Neural progenitor cell (in vitro differentiated cells): ENCODE results near the gene PSMD11. TPM values are rescaled to one million over a fixed set of nuclear protein-coding genes. Genes with fewer than 3 reads are reported as not detected.

Experiments used
- DNase-seq: peaks from one replicate; pipeline ENCODE4 v3.0.0-alpha.2; 2016; ENCODE audit warnings: low spot score
- H2AFZ ChIP-seq: fragments of 200-600 bp; sonication (generic); replicated peaks from 2 replicates; pipeline ENCODE4 v1.6.1; 2016; ENCODE audit warnings: antibody characterized with exemption
- H3F3A ChIP-seq: fragments of 200-600 bp; sonication (generic); 2 replicates; pipeline ENCODE4 v1.6.1; 2016; ENCODE audit warnings: antibody characterized with exemption, low read depth
- H3K27ac ChIP-seq: fragments of 200-600 bp; sonication (generic); 2 replicates; pipeline ENCODE4 v1.5.1; 2016; ENCODE audit warnings: mild to moderate bottlenecking
- H3K27me3 ChIP-seq: fragments of 200-600 bp; sonication (generic); 2 replicates; pipeline ENCODE4 v1.6.1; 2016; ENCODE audit warnings: mild to moderate bottlenecking, moderate library complexity
- H3K36me3 ChIP-seq: fragments of 200-600 bp; sonication (generic); 2 replicates; pipeline ENCODE4 v1.5.1; 2016
- H3K4me1 ChIP-seq: fragments of 200-600 bp; sonication (generic); 2 replicates; pipeline ENCODE4 v1.6.1; 2016; ENCODE audit warnings: mixed run types
- H3K4me2 ChIP-seq: fragments of 200-600 bp; sonication (generic); 2 replicates; pipeline ENCODE4 v1.6.1; 2016
- H3K4me3 ChIP-seq: fragments of 200-600 bp; sonication (generic); 2 replicates; pipeline ENCODE4 v1.5.1; 2016
- H3K79me2 ChIP-seq: fragments of 200-600 bp; sonication (generic); 2 replicates; pipeline ENCODE4 v1.6.1; 2016; ENCODE audit warnings: low read depth
- H3K9ac ChIP-seq: fragments of 200-600 bp; sonication (generic); 2 replicates; pipeline ENCODE4 v1.6.1; 2016
- H3K9me3 ChIP-seq: fragments of 200-600 bp; sonication (generic); 2 replicates; pipeline ENCODE4 v1.5.1; 2016; ENCODE audit warnings: low read depth
- H4K20me1 ChIP-seq: fragments of 200-600 bp; sonication (generic); 2 replicates; pipeline ENCODE4 v1.6.1; 2016; ENCODE audit warnings: low read depth
- H3K27ac Mint-ChIP-seq: 3 replicates; pipeline ENCODE4 v1.8.0; 2021; ENCODE audit warnings: mixed read lengths
- H3K27me3 Mint-ChIP-seq: 2 replicates; pipeline ENCODE4 v1.8.0; 2022; ENCODE audit warnings: low read depth, mild to moderate bottlenecking, inconsistent platforms, moderate library complexity, mixed read lengths; ENCODE audit not compliant: insufficient read depth
- H3K36me3 Mint-ChIP-seq: 3 replicates; pipeline ENCODE4 v1.8.0; 2021; ENCODE audit warnings: mixed read lengths
- H3K4me1 Mint-ChIP-seq: 3 replicates; pipeline ENCODE4 v1.8.0; 2021; ENCODE audit warnings: mixed read lengths
- H3K4me3 Mint-ChIP-seq: 3 replicates; pipeline ENCODE4 v1.8.0; 2021; ENCODE audit warnings: mild to moderate bottlenecking, moderate library complexity, mixed read lengths
- H3K9me3 Mint-ChIP-seq: 3 replicates; pipeline ENCODE4 v1.8.0; 2020; ENCODE audit warnings: mixed read lengths
- CTCF ChIP-seq: fragments of 200-600 bp; sonication (generic); IDR thresholded peaks from 2 replicates; pipeline ENCODE4 v1.5.1; 2017; ENCODE audit warnings: antibody characterized with exemption, mild to moderate bottlenecking
- EZH2 ChIP-seq: fragments of 200-600 bp; sonication (generic); IDR thresholded peaks from 2 replicates; pipeline ENCODE4 v1.6.1; 2017; ENCODE audit warnings: antibody characterized with exemption, mild to moderate bottlenecking, moderate library complexity
- EZH2phosphoT487 ChIP-seq: fragments of 200-600 bp; sonication (generic); IDR thresholded peaks from 2 replicates; pipeline ENCODE4 v1.6.1; 2017; ENCODE audit warnings: antibody characterized with exemption
- total RNA-seq: library from RNA; depleted of rRNA; stranded (reverse); fragments of >200 nt; gene quantifications from 2 replicates; pipeline ENCODE4 v1.2.3, GENCODE V29; 2015; ENCODE audit warnings: low replicate concordance

Gene PSMD11
- total RNA-seq, 1 donor from 2014 or later, result 101 TPM

DNA sequence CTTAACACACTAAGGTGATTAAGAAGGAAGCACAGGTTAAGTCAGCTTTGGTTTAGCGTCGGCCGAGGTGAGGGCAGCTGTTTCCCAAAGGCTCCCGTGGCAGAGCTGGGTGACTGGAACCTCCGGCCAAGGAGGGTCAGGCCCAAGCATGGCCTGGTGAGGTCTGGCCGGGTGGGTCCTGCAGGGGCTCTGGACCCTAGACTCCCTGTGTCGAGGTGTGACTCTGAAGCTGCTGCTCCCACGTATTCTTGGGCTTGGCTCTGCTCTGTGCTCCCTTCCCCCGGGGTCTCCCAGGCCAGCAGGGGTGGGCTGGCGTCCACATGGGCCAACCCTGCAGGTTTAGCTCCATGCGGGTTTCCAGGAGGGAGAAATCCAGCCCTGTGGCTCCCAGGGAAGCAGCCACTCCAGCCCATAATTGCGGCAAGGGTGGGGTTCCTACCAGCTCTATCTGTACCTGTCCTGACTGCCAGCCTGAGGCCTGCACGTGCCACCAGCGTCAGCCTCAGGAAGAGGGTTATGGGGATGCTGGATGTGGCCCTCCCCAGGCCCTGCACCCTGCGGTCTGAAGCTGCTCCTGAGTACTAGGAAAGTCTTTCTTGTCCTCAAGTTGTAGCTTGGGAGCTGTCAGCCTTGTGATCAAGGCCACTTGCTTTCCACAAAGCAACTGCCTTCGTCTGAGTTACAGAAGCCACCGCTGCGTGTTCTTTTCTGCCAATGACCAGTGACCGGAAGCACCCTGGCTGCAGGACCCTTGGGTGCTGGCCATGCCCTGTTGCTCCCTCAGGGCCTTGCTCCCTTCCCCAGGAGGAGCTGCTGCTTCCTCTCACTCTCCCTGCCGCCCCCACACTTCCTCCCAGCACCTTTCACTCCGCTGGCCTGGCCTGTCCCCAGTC lies 47.3 kb downstream of the PSMD11 start:
- TF ChIP-seq EZH2 (no peak), CTCF (no peak), EZH2phosphoT487 (no peak)
- Histone ChIP-seq H3K79me2 (peaks cover 31% of the 10 kb centered on the region), H3K9me3 (no peaks in the 10 kb centered on the region), H3K27ac (no peak overlapping the region), H3F3A (no peaks in the 10 kb centered on the region), H3K9ac (no peak overlapping the region), H3K4me1 (peaks cover 27% of the 10 kb centered on the region), H3K4me2 (no peak overlapping the region), H4K20me1 (peaks cover 36% of the 10 kb centered on the region), H3K4me3 (no peak overlapping the region), H3K27me3 (no peaks in the 10 kb centered on the region), H2AFZ (no peak overlapping the region), H3K36me3 (no peaks in the 10 kb centered on the region)
- H3K9me3 Mint-ChIP-seq, result no peaks in the 10 kb centered on the region
- H3K4me1 Mint-ChIP-seq, result peaks cover 58% of the 10 kb centered on the region
- peaks cover 18% of the 10 kb centered on the region for H3K36me3 Mint-ChIP-seq
- no peak overlapping the region for H3K4me3 Mint-ChIP-seq
- H3K27ac Mint-ChIP-seq, result peak overlapping the region; percentile 5
- DNase-seq, result no peak
- peaks cover 5% of the 10 kb centered on the region for H3K27me3 Mint-ChIP-seq

GRCh38 chr17:32492264-32492589 lies 47.9 kb downstream of the PSMD11 start:
- Mint-ChIP-seq H3K36me3 (peaks cover 18% of the 10 kb centered on the region), H3K9me3 (no peaks in the 10 kb centered on the region), H3K27ac (peak overlapping the region; percentile 5), H3K4me3 (no peak overlapping the region), H3K27me3 (peaks cover 5% of the 10 kb centered on the region), H3K4me1 (peaks cover 58% of the 10 kb centered on the region)
- no peak for DNase-seq
- H3K9me3 ChIP-seq, result no peaks in the 10 kb centered on the region
- H2AFZ ChIP-seq, result no peak overlapping the region
- peaks cover 31% of the 10 kb centered on the region for H3K79me2 ChIP-seq
- no peaks in the 10 kb centered on the region for H3K27me3 ChIP-seq
- no peak overlapping the region for H3K27ac ChIP-seq
- peaks cover 36% of the 10 kb centered on the region for H4K20me1 ChIP-seq
- no peaks in the 10 kb centered on the region for H3K36me3 ChIP-seq
- TF ChIP-seq EZH2 (no peak), EZH2phosphoT487 (no peak), CTCF (no peak)
- H3F3A ChIP-seq, result no peaks in the 10 kb centered on the region
- H3K4me2 ChIP-seq, result no peak overlapping the region
- no peak overlapping the region for H3K4me3 ChIP-seq
- peaks cover 27% of the 10 kb centered on the region for H3K4me1 ChIP-seq
- no peak overlapping the region for H3K9ac ChIP-seq

- no peak overlapping the region for H2AFZ ChIP-seq
- H3K27me3 Mint-ChIP-seq, result peaks cover 3% of the 10 kb centered on the region
- no peak for DNase-seq
Measured at GRCh38 chr17:32492648-32493289, 48.5 kb downstream of the PSMD11 start.

More at GRCh38 chr17:32492648-32493289, 48.5 kb downstream of the PSMD11 start:
- no peaks in the 10 kb centered on the region for H3F3A ChIP-seq
- H3K36me3 ChIP-seq, result no peaks in the 10 kb centered on the region
- Mint-ChIP-seq H3K27ac (peak overlapping the region; percentile 4), H3K36me3 (peaks cover 16% of the 10 kb centered on the region), H3K9me3 (no peaks in the 10 kb centered on the region), H3K4me3 (no peak overlapping the region), H3K4me1 (peaks cover 56% of the 10 kb centered on the region)
- no peaks in the 10 kb centered on the region for H3K9me3 ChIP-seq
- H3K27me3 ChIP-seq, result no peaks in the 10 kb centered on the region
- peaks cover 26% of the 10 kb centered on the region for H3K4me1 ChIP-seq
- H3K27ac ChIP-seq, result no peak overlapping the region
- H3K9ac ChIP-seq, result no peak overlapping the region
- TF ChIP-seq CTCF, result no peak
- no peak for TF ChIP-seq EZH2phosphoT487
- no peak for TF ChIP-seq EZH2
- no peak overlapping the region for H3K4me2 ChIP-seq
- peaks cover 30% of the 10 kb centered on the region for H3K79me2 ChIP-seq
- H3K4me3 ChIP-seq, result no peak overlapping the region
- peaks cover 36% of the 10 kb centered on the region for H4K20me1 ChIP-seq
